Right forelimb (tissue), 1 donor: ENCODE measurements around the gene CCT6B.
"Not testable (repeated sequence)": the region's sequence is repeated elsewhere in the genome, so short reads cannot be mapped to it uniquely, and the experiment has no call there.

Source experiments
- DNase-seq: peaks from one replicate; pipeline ENCODE4 v3.0.0-alpha.2; 2018

CCT6B gene

GRCh38 chr17:34980353-34980680 lies 19.1 kb upstream of the CCT6B start, which contains the start of gene LIG3:
Gene LIG3, plus strand, starts transcription at chr17:34980512. Its CDS starts 2,494 bp downstream, at chr17:34983006.
- DNase-seq: peak; percentile 98

GRCh38 chr17:34979650-34980352 lies 18.5 kb upstream of the CCT6B start:
- DNase-seq: no peak

DNA sequence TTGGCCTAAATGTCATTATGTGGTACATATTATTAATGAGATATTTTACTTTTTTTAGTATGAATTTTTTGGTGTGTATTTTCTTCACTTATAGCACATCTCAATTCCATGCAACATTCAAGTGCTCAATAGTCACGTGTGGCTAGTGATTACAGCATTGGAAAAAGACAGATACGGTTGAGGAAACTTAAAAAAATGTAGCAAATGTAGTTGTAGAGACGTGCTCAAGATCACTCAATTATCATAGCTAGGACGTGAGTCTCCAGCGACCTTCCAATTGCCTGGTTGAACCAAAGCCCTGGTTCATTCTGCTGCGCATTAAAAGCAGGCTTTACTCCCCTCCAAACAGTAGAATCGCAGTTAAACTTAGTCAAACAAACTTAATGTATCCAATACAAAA lies 17.9 kb upstream of the CCT6B start:
- no peak for DNase-seq

GRCh38 chr17:34974794-34975785 lies 13.8 kb upstream of the CCT6B start:
- no peak for DNase-seq

GRCh38 chr17:34974179-34974578 lies 12.9 kb upstream of the CCT6B start:
- no peak for DNase-seq

GRCh38 chr17:34958438-34958837 lies 2.8 kb downstream of the CCT6B start:
- no peak for DNase-seq

DNA sequence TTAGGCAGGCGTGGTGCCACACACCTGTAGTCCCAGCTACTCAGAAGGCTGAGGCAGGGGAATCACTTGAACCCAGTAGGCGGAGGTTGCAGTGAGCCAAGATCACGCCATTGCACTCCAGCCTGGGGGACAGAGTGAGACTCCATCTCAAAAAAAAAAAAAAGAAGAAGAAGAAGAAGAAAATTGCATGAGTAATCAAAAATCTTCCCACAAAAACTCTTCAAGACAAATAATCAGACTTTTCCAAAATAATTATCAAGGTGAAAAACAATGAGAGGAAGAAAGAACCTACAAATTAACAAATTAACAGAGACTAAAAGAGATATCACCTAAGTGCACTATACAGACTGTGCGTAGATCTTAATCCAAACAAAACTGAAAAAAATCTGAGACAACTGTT lies 10.5 kb downstream of the CCT6B start:
- DNase-seq: not testable (repeated sequence)

GRCh38 chr17:34930283-34930682 lies 31.0 kb downstream of the CCT6B start:
- no peak for DNase-seq

GRCh38 chr17:34926661-34927060 lies 34.6 kb downstream of the CCT6B start:
- no peak for DNase-seq

DNA sequence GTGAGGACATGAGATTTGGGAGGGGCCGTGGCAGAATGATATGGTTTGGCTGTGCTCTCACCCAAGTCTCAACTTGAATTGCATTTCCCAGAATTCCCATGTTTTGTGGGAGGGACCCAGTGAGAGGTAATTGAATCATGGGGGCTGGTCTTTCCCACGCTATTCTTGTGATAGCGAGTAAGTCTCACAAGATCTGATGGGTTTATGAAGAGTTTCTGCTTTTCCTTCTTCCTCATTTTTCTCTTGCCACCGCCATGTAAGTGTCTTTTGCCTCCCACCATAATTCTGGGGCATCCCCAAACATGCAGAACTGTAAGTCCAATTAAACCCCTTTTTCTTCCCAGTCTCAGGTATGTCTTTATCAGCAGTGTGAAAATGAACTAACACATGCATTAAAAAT lies 40.6 kb downstream of the CCT6B start:
- DNase-seq: no peak

GRCh38 chr17:34917381-34917780 lies 43.9 kb downstream of the CCT6B start:
- DNase-seq: no peak

DNA sequence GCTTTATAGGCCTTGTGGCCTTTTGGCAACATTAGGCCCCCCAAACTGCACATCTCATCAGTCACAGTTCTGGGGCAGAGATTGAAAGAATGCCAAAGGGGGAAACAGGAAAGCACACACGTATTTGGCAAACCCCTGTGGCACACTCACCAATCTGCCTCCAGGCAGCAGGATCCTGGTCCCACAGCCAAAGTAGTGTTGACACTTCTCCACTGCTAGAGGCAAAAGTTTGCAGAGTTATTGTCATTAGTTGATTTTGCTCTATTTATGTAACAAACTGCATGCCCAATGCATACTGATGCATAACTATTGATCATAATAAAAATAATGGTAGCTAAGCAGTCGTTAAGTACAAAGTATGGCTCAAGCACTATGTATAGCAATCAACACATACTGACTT lies 45.1 kb downstream of the CCT6B start:
- no peak for DNase-seq

DNA sequence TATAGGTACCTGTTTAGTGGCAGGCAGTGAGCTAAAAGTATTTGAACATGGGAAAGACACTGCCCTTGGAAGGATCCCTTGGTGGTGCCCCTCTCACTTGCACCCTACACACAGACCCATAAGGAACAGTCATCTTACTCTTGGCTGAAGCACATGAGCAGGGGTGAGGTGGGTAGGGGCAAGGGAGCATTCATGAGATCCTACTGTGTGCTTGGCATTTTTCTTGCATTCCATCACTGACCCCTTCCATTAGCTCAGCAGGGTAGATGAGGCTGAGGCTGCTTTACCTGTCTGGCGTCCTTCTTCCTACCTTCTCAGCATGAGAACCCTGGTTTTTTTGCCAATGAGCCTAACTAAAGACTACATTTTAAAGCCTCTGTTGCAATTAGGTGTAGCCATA lies 48.3 kb downstream of the CCT6B start:
- DNase-seq: no peak

DNA sequence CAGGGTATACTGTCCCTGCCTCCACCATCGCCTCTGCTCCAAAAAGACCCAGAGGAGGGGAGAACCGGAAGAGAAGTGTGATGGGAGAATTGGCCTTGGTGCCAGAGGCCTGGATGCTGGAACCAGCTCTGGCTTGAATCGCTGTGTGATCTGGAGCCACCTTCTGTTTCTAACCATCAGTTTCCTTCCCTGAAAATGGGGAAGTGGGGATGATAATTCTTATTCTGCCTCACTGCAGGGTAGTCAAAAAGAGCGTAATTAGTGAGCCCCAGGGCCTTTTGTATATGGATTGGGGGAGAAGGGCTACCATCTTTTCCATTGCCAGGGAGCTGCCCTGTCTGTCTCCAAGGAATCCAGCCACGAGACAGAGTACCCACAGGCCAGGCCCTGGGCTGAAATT lies 52.2 kb downstream of the CCT6B start:
- no peak for DNase-seq

GRCh38 chr17:34902831-34903547 lies 58.3 kb downstream of the CCT6B start:
- no peak for DNase-seq

DNA sequence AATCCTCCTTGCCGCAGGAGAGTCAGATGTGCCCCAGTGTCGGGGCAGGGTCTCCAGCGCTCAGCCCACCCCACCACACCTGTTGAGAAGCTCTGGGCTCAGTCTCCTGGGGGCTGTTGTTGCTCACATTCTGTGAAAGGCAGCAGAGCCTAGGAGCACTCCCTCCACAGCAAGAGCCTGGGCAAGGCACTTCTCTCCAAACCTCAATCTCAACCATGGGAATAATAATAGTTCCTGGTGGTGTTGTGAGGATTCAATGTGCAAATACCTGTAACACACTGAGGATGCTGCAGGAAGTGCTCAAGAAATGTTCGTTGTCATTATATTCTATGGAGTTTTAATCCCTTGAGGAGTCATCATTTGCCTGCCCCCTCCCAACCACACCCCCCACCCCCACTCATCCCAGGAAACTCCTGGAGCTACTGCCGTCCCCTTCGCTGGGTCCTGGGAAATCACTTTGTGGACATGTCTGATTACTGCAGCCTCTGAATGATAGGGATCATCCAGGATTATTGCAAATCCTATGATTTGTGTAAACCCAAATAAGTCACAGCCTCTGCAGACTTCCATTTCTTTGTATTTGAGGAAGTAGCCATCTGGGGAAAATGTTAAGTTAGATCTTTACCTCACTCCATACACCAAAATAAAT lies 61.5 kb downstream of the CCT6B start:
- DNase-seq: no peak

DNA sequence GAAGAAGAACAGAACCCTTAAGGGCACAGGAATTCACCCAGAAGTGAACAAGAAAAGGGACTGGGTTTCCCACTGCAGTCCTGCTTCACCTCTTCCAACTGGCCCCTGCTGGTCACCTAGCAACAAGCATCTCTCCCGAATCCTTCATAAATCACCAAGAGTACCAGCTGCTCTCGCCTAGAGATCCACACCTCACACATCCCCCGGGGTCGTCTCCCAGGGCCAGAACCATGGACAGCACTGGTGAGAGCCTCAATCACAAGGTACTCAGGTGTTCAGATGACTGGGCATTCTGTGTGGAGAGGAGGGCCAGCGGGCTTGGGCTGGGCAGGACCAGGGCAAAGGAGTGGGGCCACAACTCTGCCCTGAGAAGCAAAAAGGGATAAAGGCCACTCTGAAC lies 65.9 kb downstream of the CCT6B start:
- no peak for DNase-seq

GRCh38 chr17:34894964-34895363 lies 66.3 kb downstream of the CCT6B start:
- DNase-seq: no peak

- DNase-seq: no peak
Observed at GRCh38 chr17:34892461-34893249, 68.6 kb downstream of the CCT6B start.

GRCh38 chr17:34886831-34887230 lies 74.4 kb downstream of the CCT6B start:
- DNase-seq: no peak

DNA sequence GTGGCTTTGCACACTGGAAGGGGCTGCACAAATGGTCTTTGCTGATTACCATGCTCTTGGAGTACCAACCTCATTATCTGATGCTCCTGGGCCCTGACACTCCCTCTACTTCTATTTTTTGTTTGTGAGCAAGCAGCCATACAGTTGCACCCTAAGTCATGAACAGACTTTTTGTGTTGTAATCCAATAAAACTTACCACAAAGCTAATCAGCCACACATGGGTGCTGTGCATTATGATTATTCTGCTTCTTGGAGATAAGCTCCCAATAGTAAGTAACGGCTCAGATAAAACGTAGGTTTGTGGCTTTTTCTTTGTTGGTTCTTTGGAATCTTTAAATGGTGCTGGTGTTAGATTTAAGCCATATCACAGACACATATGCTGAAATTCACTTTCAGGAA lies 76.2 kb downstream of the CCT6B start:
- DNase-seq: no peak

DNA sequence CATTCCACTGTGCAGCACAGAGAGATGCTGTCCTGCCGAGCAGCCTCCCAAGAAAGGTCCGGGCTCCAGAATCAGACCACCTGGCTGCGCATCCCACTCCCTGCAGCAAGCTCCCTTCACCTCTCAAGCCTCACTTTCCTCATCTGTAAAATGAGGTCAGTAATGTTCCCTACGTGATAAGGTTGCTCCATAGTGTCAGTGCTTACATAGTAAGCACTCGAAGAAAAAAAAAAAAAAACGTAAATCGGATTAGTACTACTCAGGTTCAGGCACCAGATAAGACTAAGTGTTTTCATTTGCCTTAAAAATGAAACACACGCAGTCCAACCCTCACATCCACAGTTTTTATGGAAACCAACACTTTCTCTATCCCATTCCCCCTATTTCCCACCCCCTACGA lies 76.7 kb downstream of the CCT6B start:
- no peak for DNase-seq
